HCT116 (cell line): ENCODE measurements around the gene TNFAIP8. TPM values are rescaled to one million over a fixed set of nuclear protein-coding genes. Genes with fewer than 3 reads are reported as not detected.

Source experiments
- ATAC-seq: fragments of 200-7000 bp; cut with Tn5 transposase; 2 replicates; pipeline ENCODE4 v1.9.1; 2020; ENCODE audit warnings: mild to moderate bottlenecking, moderate library complexity
- BruUV-seq: library from RNA; stranded (reverse); fragments of 400-500 nt; replicated peaks from 2 replicates; lab custom pipeline; 2021; lab: Mats Ljungman, UMichigan
- CTCF ChIA-PET: fragments of 300-600 bp; sonication (Branson Sonifier 250); formaldehyde crosslinking; loops from one replicate; lab custom pipeline; 2021; ENCODE audit warnings: antibody characterized with exemption; lab: Charles Lee
- POLR2A ChIA-PET: fragments of 300-600, 350-600 bp; sonication (Branson Sonifier 250); formaldehyde crosslinking; loops from one replicate; lab custom pipeline; 2021; ENCODE audit warnings: antibody characterized with exemption; lab: Charles Lee
- RAD21 ChIA-PET, 2 experiments: fragments of 300-600 bp; sonication (Branson Sonifier 250); formaldehyde crosslinking; loops; one replicate each; lab custom pipeline; 2023; ENCODE audit warnings: low total read pairs in 2 of 2; ENCODE audit not compliant: uncharacterized antibody in 2 of 2, unreplicated experiment in 2 of 2, low non-redundant PET in 1 of 2; lab: Charles Lee
- DNase-seq: peaks from one replicate; pipeline ENCODE4 v3.0.0-alpha.2; 2010; ENCODE audit warnings: low read depth, low spot score
- H2AFZ ChIP-seq: fragments of 200-600 bp; shearing (Covaris generic), sonication (generic); 2 replicates; pipeline ENCODE4 v1.6.1; 2017; ENCODE audit warnings: low read depth, mixed run types, mixed read lengths, antibody characterized with exemption, low read length; ENCODE audit not compliant: poor library complexity, severe bottlenecking
- H3K27ac ChIP-seq: 2 replicates; pipeline ENCODE4 v1.5.1; 2012; ENCODE audit warnings: low read depth, low read length
- H3K27me3 ChIP-seq: fragments of 200-600 bp; sonication (generic); 2 replicates; pipeline ENCODE4 v1.6.1; 2016; ENCODE audit warnings: mixed run types, low read length, mixed read lengths; ENCODE audit not compliant: insufficient read depth
- H3K36me3 ChIP-seq, 2 experiments: fragments of 200-500 bp in 1 of 2; fragments of 200-600 bp in 1 of 2; sonication (Bioruptor generic) in 1 of 2; sonication (generic) in 1 of 2; 2 replicates each; pipeline versions ENCODE4 v1.5.1 to v1.6.1; 2014 to 2016; ENCODE audit warnings: low read length in 2 of 2, inconsistent platforms in 1 of 2, mixed read lengths in 1 of 2, mixed run types in 1 of 2; ENCODE audit not compliant: insufficient read depth in 2 of 2, control insufficient read depth in 1 of 2
- H3K4me1 ChIP-seq, 2 experiments: fragments of 200-600 bp in 1 of 2; sonication (generic) in 1 of 2; 2 replicates each; pipeline versions ENCODE4 v1.5.1 to v1.6.1; 2012 to 2017; ENCODE audit warnings: low read length in 2 of 2, inconsistent platforms in 1 of 2, mild to moderate bottlenecking in 1 of 2, mixed read lengths in 1 of 2, mixed run types in 1 of 2, moderate library complexity in 1 of 2; ENCODE audit not compliant: insufficient read depth in 2 of 2, control insufficient read depth in 1 of 2
- H3K4me2 ChIP-seq: fragments of 200-600 bp; sonication (generic); 2 replicates; pipeline ENCODE4 v1.6.1; 2017; ENCODE audit warnings: mixed run types, low read length, mixed read lengths
- H3K4me3 ChIP-seq, 2 experiments: fragments of 200-600 bp in 1 of 2; sonication (generic) in 1 of 2; replicated peaks in 1 of 2; 2 replicates each; pipeline ENCODE4 v1.5.1; 2011 to 2016; ENCODE audit warnings: low read length in 2 of 2, control low read depth in 1 of 2, low read depth in 1 of 2, mild to moderate bottlenecking in 1 of 2, mixed read lengths in 1 of 2, mixed run types in 1 of 2
- H3K79me2 ChIP-seq: fragments of 200-600 bp; sonication (generic); 2 replicates; pipeline ENCODE4 v1.6.1; 2017; ENCODE audit warnings: mild to moderate bottlenecking, mixed run types, low read length, moderate library complexity, mixed read lengths; ENCODE audit not compliant: insufficient read depth
- H3K9ac ChIP-seq: fragments of 200-600 bp; sonication (generic); 2 replicates; pipeline ENCODE4 v1.6.1; 2016; ENCODE audit warnings: low read length, mixed read lengths
- H3K9me2 ChIP-seq: fragments of 200-600 bp; sonication (generic), shearing (Covaris generic); 2 replicates; pipeline ENCODE4 v1.6.1; 2017; ENCODE audit warnings: mixed run types, mild to moderate bottlenecking, moderate library complexity; ENCODE audit not compliant: insufficient read depth
- H3K9me3 ChIP-seq, 2 experiments: fragments of 200-500 bp in 1 of 2; fragments of 200-600 bp in 1 of 2; sonication (Bioruptor generic) in 1 of 2; sonication (generic) in 1 of 2; 2 replicates each; pipeline ENCODE4 v1.6.1; 2014 to 2017; ENCODE audit warnings: low read length in 2 of 2, mixed read lengths in 2 of 2, inconsistent platforms in 1 of 2, low read depth in 1 of 2, mild to moderate bottlenecking in 1 of 2, mixed run types in 1 of 2, moderate library complexity in 1 of 2; ENCODE audit not compliant: control insufficient read depth in 1 of 2, insufficient read depth in 1 of 2
- H4K20me1 ChIP-seq: fragments of 200-600 bp; sonication (generic), shearing (Covaris generic); 2 replicates; pipeline ENCODE4 v1.6.1; 2017; ENCODE audit warnings: mixed run types, mild to moderate bottlenecking, moderate library complexity; ENCODE audit not compliant: insufficient read depth
- CBX3 ChIP-seq: IDR thresholded peaks from 2 replicates; pipeline ENCODE4 v1.6.1; 2012; ENCODE audit warnings: low read depth
- CEBPB ChIP-seq: IDR thresholded peaks from 2 replicates; pipeline ENCODE4 v1.6.1; 2012; ENCODE audit warnings: low read depth
- EGR1 ChIP-seq: IDR thresholded peaks from 2 replicates; pipeline ENCODE4 v1.6.1; 2012; ENCODE audit warnings: low read depth
- ELF1 ChIP-seq: IDR thresholded peaks from 2 replicates; pipeline ENCODE4 v1.6.1; 2012; ENCODE audit warnings: low read depth, borderline replicate concordance
- EZH2 ChIP-seq: fragments of 200-600 bp; sonication (generic); IDR thresholded peaks from 2 replicates; pipeline ENCODE4 v1.6.1; 2017; ENCODE audit warnings: antibody characterized with exemption, mixed run types
- EZH2phosphoT487 ChIP-seq: fragments of 200-600 bp; IDR thresholded peaks from 2 replicates; pipeline ENCODE4 v1.6.1; 2018; ENCODE audit warnings: antibody characterized with exemption, borderline replicate concordance
- JUND ChIP-seq: IDR thresholded peaks from 2 replicates; pipeline ENCODE4 v1.6.1; 2012
- MAX ChIP-seq: IDR thresholded peaks from 2 replicates; pipeline ENCODE4 v1.6.1; 2012
- POLR2AphosphoS5 ChIP-seq: IDR thresholded peaks from 2 replicates; pipeline ENCODE4 v1.6.1; 2011; ENCODE audit warnings: mild to moderate bottlenecking, low read depth, low read length, moderate library complexity
- RAD21 ChIP-seq: IDR thresholded peaks from 2 replicates; pipeline ENCODE4 v1.6.1; 2012; ENCODE audit warnings: low read depth, mild to moderate bottlenecking
- REST ChIP-seq: IDR thresholded peaks from 2 replicates; pipeline ENCODE4 v1.6.1; 2012; ENCODE audit warnings: low read depth
- SIN3A ChIP-seq: IDR thresholded peaks from 2 replicates; pipeline ENCODE4 v1.6.1; 2012; ENCODE audit warnings: low read depth
- SP1 ChIP-seq: IDR thresholded peaks from 2 replicates; pipeline ENCODE4 v1.6.1; 2012; ENCODE audit warnings: low read depth
- SRF ChIP-seq: IDR thresholded peaks from 2 replicates; pipeline ENCODE4 v1.6.1; 2012; ENCODE audit warnings: low read depth
- TCF7L2 ChIP-seq: IDR thresholded peaks from 2 replicates; pipeline ENCODE4 v1.7.0; 2011; ENCODE audit warnings: borderline replicate concordance, inconsistent platforms; ENCODE audit not compliant: insufficient read depth, insufficient read length; ENCODE audit errors: extremely low read depth
- YY1 ChIP-seq: IDR thresholded peaks from 2 replicates; pipeline ENCODE4 v1.6.1; 2011; ENCODE audit warnings: low read length, low read depth, moderate library complexity, mild to moderate bottlenecking; ENCODE audit not compliant: insufficient replicate concordance; ENCODE audit errors: extremely low read depth
- ZFX ChIP-seq: fragments of 450-650 bp; IDR thresholded peaks from 2 replicates; pipeline ENCODE4 v1.6.1; 2017
- ZNF274 ChIP-seq: fragments of 200-500 bp; sonication (Bioruptor generic); IDR thresholded peaks from 2 replicates; pipeline ENCODE4 v1.6.1; 2014; ENCODE audit warnings: mild to moderate bottlenecking, low read depth, low read length, inconsistent platforms
- intact Hi-C: fragments of 100-400 bp; cut with micrococcal nuclease; formaldehyde crosslinking; loops from 2 replicates; pipeline ENCODE4 v1.10.0; 2022
- total RNA-seq: library from RNA; stranded (reverse); gene quantifications from one replicate; pipeline ENCODE4 v1.2.1, GENCODE V29; 2021; ENCODE audit not compliant: unreplicated experiment
- TF ChIP-seq, protein P1 (sequence below): IDR thresholded peaks from 2 replicates; pipeline ENCODE4 v1.6.1; 2011; ENCODE audit warnings: mild to moderate bottlenecking, low read length, moderate library complexity; ENCODE audit not compliant: insufficient replicate concordance; ENCODE audit errors: extremely low read depth
- TF ChIP-seq, protein P2 (sequence below): IDR thresholded peaks from 2 replicates; pipeline ENCODE4 v1.6.1; 2012

The TNFAIP8 gene
- total RNA-seq, 1 experiment from 2014 or later, result 18.4 TPM

GRCh38 chr5:119398727-119399466, 43.1 kb downstream of the TNFAIP8 start:
- H3K9me2 ChIP-seq, result no peaks in the 10 kb centered on the region
- no peaks in the 10 kb centered on the region for H3K9me3 ChIP-seq
- no peak overlapping the region for H2AFZ ChIP-seq
- ATAC-seq (no peak), DNase-seq (no peak)
- H3K36me3 ChIP-seq, result no peaks in the 10 kb centered on the region
- POLR2A ChIA-PET, result no interaction called here
- no peaks in the 10 kb centered on the region for H3K79me2 ChIP-seq
- no peak overlapping the region for H3K27ac ChIP-seq
- CTCF ChIA-PET, result no interaction called here
- H3K27me3 ChIP-seq, result no peaks in the 10 kb centered on the region
- no TSS peak for BruUV-seq
- H3K9ac ChIP-seq, result no peak overlapping the region
- no peak overlapping the region for H3K4me3 ChIP-seq
- no peak overlapping the region for H3K4me2 ChIP-seq
- RAD21 ChIA-PET, result interaction anchor here in 1 of 2 experiments (0.6 to 0.7 kb wide), 2 partner anchors 27 to 334 kb away, joined by 3 read pairs; no protein-coding TSS in a partner anchor
- intact Hi-C loops, result no loop called here
- no peaks in the 10 kb centered on the region for H4K20me1 ChIP-seq
- TF ChIP-seq CEBPB (no peak), REST (no peak), JUND (no peak), ZNF274 (no peak), EZH2 (no peak), YY1 (no peak), CBX3 (no peak), EGR1 (no peak), SRF (no peak), TCF7L2 (no peak), ELF1 (no peak), ZFX (no peak), SP1 (no peak), SIN3A (no peak), RAD21 (no peak), MAX (no peak), POLR2AphosphoS5 (no peak), EZH2phosphoT487 (no peak)
- TF ChIP-seq, protein P1, sequence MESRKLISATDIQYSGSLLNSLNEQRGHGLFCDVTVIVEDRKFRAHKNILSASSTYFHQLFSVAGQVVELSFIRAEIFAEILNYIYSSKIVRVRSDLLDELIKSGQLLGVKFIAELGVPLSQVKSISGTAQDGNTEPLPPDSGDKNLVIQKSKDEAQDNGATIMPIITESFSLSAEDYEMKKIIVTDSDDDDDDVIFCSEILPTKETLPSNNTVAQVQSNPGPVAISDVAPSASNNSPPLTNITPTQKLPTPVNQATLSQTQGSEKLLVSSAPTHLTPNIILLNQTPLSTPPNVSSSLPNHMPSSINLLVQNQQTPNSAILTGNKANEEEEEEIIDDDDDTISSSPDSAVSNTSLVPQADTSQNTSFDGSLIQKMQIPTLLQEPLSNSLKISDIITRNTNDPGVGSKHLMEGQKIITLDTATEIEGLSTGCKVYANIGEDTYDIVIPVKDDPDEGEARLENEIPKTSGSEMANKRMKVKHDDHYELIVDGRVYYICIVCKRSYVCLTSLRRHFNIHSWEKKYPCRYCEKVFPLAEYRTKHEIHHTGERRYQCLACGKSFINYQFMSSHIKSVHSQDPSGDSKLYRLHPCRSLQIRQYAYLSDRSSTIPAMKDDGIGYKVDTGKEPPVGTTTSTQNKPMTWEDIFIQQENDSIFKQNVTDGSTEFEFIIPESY, result no peak
- TF ChIP-seq, protein P2, sequence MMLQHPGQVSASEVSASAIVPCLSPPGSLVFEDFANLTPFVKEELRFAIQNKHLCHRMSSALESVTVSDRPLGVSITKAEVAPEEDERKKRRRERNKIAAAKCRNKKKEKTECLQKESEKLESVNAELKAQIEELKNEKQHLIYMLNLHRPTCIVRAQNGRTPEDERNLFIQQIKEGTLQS, result no peak
- no peaks in the 10 kb centered on the region for H3K4me1 ChIP-seq
